Heart left ventricle (tissue), 13 donors: ENCODE data around the gene CSMD2.

Experiments
- CTCF ChIP-seq, 12 donors: fragments of 200-600 bp; sonication (generic) in 4 of 12; IDR thresholded peaks; one replicate each; pipeline versions ENCODE4 v1.5.0 to v1.8.0; 2018 to 2022; ENCODE audit warnings: antibody characterized with exemption in 12 of 12, mild to moderate bottlenecking in 5 of 12
- POLR2A ChIP-seq, 2 donors: fragments of 450-650 bp; IDR thresholded peaks; one replicate each; pipeline ENCODE4 v1.6.1; 2017; ENCODE audit warnings: antibody characterized with exemption in 2 of 2, mild to moderate bottlenecking in 2 of 2, moderate library complexity in 2 of 2
- donor health status: ischemic (EF 13 %, LVEDD 7.1; RV severe dilation, severe dysfunction).
- donor health status: DM: no; HTN: yes; CAD: no.
- donor health status: DM: no; HTN: no; CAD: no.
- donor health status: ischemic (EF 25% LVEDD 6.9; RV normal size, moderate dysfunction).
- donor health status: ischemic (EF 25% LVEDD 5.7; RV mildly dilated, moderate dysfunction).
- donor health status: ischemic (EF 35%, LVEDD 5.7; RV mildly dilated, moderate dysfunction).
- donor health status: nonischemic (EF 11% LVEDD 7.7; RV severe dilation, severe dysfunction).
- donor health status: DM: yes; HTN: yes; CAD: no.
- donor health status: PGD.
- donor health status: ischemic (EF 29% LVEDD 5.4; RV normal size, mild dysfunction).
- donor health status: nonischemic (EF 23%, LVEDD 6.1; RV moderate dilation, normal function).

- TF ChIP-seq CTCF (IDR thresholded peaks at IDR 0.05) (no peak), POLR2A (IDR thresholded peaks at IDR 0.05) (no peak)
Measured at GRCh38 chr1:33524586-33524985, 640.4 kb downstream of the CSMD2 start.
